HG03159 (cell line): Measurements from ENCODE around the gene CCDC12.

Source experiments
- ATAC-seq: cut with Tn5 transposase; IDR thresholded peaks from one replicate; pipeline ENCODE4 v1.9.1; 2021; ENCODE audit warnings: mild to moderate bottlenecking, moderate library complexity; ENCODE audit not compliant: unreplicated experiment

Gene CCDC12

DNA sequence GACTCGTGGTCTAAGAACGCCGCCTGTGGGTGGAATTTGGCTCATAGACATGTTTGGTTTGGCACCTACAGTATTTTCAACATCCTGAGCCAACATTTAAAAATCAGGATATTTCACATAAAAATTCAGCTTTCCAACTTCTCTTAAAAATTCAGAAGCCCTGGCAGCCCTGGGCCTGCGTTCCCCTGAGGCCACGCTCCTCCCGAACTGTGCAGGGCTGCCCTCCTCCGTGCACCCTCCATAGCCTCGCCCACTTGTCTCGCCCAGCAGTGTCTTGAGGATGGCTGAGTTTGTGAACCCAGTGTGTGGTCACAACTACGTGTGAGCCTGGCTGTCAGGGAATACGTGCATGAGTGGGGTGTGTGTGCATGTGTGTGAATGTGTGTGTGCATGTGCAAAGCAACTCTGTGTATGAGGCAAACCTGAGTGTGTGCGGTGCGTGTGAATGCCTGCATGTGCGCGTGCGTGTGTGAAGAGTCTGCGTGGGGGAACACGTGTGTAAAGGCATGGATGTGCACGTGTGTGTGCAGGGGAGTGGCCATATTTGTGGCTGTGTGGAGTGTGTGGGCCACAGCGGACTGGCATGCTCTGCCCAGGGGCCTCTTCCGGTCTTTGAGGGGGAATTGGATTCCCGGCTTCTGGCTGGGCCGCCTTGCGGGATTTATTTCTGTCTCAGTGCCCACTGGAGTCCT, 68.1 kb downstream of the CCDC12 start:
- ATAC-seq = no peak

DNA sequence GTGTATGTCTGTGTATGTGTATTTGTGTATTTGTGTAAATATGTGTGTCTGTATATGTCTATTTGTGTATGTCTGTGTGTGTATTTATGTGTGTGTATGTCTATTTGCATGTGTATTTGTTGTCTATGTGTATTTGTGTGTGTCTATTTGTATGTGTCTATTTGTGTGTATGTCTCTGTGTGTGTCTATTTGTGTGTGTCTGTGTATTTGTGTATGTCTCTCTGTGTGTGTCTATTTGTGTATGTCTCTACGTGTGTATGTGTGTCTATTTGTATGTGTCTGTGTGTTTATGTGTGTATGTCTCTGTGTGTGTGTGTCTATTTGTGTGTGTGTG, 68.6 kb downstream of the CCDC12 start:
- no peak for ATAC-seq

GRCh38 chr3:46907271-46907670, 69.3 kb downstream of the CCDC12 start:
- no peak for ATAC-seq

DNA sequence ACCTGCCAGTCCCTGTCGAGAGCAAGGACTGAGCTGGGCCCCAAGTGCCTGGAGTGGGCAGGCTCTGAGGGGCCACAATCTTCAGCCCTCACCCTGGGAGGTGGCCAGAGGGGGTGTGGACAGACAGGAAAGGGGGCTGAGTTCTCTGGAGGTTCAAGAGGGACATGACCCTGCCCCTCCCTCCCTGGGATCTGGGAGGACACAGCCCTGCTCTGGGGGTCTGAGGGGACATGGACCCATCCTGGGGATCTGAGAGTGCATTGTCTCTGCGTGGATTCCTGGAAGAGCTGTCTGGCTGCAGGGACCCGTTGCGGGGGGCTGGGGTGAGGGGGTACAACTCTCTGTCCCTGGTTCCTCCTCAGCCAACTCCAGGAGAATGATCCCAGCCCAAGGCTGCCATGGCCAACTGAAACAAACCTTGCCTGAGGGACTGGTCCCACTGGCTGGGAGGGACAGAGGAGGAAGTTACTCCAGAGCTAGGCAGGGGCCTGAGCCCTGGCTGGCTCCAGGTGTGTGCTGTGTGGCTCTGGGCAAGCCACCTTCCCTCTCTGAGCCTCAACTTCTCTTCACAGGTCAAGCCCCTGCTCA, 70.0 kb downstream of the CCDC12 start:
- no peak for ATAC-seq

DNA sequence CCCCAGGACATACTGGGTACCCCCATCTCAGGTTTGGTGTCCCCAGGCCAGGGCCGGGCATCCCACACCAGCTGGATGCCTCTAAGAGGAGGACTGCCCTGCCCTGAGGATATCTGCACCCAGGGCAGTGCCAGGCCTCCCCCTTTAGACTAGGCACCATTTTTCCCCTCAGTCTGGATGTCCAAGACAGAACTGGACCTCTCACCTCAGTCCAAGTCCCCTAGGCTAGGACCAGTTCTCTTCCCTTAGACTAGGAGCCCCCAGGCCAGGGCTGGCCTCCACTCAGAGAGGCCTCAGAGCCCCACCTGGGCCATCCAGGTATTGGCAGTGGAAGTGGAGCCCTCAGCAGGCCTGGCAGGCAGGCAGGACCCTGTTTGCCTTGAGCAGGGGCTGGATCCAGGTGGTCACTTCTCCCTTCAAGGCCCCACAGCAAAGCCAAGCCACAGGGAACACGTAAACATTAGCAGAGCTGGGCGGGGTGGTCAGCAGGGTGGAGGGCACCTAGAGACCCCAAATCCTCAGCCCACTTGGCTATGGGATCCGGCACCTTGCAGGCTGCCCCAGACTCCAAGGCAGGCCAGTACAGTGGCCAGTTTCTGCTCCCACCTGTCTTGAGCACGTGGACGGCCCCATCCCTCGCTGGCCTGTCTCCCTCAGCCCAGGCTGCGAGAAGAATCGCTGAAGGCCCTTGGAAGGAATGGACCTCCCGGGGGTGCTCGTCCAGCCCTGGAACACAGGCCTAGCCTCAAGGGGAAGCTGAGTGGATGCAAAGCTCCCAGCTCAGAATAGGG, 70.7 kb downstream of the CCDC12 start:
- ATAC-seq = no peak

GRCh38 chr3:46905213-46905560, 71.4 kb downstream of the CCDC12 start:
- ATAC-seq = no peak

DNA sequence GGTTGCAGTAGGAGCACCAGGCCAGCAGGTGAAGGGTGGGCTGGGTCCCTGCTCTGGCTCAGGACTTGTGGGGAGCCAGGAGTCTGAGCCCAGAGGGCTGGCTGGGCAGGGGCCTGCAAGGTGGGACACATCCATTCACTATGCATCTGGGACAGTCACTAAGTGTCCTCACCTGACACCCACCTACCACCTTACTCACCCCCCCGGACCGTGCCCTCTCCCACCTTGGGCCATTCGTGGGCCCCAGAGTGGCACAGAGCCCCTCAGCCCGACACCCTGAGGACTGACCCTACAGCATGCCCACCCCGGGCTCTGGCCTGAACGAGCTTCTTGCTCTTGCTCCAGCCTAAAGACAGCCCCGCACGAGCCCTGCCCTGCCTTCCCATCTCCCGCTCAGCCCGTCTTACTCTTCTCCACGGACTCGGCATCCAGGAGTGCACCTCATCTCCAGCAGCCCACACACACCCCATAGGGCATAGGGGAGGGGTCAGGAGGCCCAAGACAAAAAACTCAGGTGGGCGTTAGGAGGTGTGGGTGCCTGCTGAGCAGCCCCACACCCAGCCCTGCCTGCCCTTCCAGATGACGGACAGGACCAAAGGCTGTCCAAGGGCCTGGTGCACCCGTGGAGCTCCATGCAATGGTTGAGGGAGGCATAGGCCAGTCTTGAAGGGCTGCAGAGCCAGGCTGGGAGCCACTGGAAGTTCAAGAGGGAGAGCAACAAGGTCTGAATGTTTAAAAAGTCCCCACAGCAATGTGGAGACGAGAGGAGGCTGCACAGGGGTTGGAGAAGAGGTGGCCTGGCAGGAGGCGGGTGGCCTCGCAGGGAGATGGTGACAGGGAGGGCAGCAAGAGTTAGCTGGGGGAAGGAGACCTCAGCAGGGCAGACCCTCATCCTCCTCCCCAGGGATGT, 72.0 kb downstream of the CCDC12 start:
- no peak for ATAC-seq

DNA sequence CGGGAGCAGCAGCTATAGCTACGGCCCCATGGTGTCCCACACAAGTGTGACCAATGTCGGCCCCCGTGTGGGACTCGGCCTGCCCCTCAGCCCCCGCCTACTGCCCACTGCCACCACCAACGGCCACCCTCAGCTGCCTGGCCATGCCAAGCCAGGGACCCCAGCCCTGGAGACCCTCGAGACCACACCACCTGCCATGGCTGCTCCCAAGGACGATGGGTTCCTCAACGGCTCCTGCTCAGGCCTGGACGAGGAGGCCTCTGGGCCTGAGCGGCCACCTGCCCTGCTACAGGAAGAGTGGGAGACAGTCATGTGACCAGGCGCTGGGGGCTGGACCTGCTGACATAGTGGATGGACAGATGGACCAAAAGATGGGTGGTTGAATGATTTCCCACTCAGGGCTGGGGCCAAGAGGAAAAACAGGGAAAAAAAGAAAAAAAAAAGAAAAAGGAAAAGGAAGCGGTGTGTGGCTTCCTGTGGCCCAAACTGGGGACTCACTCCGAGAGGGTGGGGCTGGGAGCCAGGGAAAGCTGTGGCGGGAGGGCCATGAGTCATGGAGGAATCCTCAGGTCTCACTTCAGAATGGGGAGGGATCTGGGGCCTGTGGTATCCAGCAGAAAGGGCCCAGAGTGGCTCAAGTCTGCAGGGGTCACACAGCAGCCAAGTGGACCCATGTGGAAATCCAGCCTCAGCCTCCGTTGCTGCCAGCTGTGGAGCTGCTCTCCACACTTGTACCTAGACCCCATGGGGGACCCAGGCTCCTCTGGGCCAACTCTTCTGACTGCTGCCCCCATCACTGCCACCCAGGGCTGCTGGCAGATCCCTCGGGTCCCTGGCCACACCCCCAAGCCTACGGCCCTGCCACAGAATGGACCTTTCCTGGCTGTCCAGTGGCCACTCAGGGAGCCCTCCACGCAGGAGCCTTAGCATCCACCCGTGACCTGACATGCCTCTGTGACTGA, 72.9 kb downstream of the CCDC12 start:
- ATAC-seq = no peak

DNA sequence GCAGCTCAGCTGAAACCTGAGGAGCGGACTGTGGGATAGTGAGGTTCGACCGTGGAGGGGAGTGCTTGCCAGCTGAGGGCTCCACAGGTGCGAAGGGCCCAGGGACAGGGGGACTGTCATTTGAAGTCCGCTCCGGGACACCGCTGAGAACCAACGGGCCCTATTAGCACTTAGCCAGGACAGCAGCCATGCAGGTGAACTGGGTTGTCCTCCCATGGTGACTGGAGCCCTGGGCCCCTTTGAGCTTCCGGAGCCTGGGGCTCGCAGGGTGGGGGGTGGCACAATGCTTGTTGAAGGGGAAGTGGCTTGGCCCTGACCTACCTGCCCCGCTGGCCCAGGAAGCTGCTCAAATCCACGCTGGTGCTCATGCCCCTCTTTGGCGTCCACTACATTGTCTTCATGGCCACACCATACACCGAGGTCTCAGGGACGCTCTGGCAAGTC, 74.3 kb downstream of the CCDC12 start:
- ATAC-seq = no peak

DNA sequence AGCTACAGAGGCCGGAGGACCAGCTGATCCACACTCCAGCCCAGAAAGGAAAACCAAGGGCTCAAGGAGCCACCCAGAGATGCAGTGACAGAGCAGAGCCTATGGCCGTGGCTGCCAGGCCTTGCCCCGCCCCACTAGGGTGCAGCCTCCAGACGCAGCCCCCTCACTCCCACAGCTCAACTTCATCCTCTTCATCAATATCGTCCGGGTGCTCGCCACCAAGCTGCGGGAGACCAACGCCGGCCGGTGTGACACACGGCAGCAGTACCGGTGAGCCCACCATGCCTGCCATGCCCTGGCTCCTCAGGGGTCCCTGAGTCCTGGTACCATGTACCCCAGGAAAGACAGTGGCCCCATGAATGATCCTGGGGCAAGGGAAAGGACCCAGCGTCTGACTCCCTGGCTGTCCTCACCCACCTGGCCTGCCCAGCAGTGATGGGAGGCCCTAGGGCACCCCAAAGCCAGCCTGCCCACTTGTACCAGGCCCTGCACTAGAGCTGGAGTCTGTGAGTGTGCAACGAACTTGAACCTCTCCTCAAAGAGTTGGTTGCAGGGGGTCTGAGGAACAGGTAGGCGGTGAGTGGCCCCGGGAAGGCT, 74.9 kb downstream of the CCDC12 start:
- no peak for ATAC-seq

DNA sequence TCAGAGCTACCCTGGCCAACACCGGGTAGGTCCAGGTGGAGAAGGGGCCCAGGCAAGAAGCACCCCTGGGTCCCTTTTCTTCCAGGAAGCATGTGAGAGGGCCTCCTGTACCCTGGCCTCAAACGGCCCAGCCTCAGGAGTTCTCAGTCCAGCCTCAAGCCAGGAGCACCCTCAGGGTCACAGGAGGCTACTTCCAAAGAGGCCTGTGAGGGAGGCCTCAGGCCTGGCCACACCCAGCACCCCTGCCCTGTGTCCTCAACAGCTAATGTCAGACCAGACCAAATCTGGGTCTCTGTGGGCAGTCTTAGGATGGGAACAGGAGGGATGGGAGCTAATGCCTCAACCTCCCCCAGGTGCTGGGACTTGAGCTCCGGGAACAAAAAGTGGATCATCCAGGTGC, 75.5 kb downstream of the CCDC12 start:
- ATAC-seq = no peak

GRCh38 chr3:46900356-46900755, 76.2 kb downstream of the CCDC12 start:
- no peak for ATAC-seq

DNA sequence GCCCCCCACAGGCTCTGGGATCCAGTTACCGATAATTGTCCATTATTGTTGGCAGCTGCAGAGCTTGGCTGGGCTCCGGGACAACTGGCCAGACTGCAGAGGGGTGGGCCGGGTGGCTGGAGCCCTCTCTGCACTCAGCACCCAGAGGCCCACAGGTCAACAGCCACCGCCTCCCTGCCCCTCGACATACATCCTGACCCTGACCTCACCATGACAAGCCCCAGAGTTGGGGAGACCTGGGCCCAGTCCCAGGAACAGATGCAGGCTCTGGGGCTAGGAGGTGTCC, 76.6 kb downstream of the CCDC12 start:
- ATAC-seq = no peak

DNA sequence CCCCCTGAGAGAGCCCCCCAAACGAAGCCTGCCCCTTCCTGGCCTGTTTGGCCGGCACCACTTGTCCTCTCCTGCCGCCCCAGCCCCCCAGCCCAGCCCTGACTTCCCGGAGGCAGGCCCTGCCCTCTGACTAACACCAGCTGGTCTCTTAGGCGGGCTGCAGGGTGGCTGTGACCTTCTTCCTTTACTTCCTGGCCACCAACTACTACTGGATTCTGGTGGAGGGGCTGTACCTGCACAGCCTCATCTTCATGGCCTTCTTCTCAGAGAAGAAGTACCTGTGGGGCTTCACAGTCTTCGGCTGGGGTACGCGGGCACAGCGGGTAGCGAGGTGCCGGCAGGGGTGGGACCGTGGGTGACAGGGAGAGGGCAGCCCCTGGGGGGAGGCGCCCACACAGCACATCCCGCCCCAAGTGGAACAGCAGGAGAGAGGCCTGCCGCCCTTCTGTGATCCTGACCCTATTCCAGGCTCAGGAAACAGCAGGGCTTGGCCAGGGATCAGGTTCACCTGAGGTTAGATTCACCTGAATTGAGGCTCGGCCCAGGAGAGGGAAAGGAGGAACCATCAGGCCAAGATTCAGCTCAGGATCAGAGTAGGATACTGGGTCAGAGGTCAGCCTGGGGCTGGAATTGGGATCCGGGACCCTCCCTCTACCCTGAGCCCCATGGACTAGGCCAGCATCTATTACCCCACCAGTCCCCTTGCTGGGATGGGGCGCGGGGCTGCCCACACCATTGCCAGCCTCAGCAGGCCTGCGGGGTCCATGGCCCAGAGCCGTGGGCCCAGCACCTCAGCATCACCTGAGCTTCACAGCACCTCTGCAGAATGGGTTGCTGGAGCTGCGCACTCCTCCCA, 77.2 kb downstream of the CCDC12 start:
- no peak for ATAC-seq

DNA sequence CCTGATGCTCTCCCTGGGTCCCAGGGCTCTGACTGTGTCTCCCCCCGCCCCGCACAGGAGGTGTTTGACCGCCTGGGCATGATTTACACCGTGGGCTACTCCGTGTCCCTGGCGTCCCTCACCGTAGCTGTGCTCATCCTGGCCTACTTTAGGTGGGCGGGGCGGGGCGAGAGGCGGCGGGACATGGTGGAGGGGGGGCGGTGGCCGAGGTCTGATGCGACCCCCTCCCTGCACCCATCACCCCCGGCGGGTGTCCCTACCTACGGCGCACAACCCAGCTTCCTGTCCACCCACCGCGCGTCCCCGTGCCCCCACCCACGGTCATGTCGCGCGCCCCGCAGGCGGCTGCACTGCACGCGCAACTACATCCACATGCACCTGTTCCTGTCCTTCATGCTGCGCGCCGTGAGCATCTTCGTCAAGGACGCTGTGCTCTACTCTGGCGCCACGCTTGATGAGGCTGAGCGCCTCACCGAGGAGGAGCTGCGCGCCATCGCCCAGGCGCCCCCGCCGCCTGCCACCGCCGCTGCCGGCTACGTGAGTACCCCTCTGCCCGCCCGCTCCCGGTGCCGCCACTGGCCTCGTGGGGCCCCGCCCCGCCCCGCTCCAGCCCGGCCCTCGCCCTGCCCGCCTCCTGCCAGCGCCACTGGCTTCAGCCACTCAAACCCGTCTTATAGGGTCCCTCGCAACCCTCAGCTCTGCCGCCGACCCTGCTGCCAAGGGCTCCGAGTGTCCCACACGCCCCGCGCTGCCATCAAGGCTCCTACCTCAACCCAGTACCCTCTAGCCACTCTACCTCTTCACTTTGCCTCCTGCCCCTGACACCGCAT, 78.0 kb downstream of the CCDC12 start:
- ATAC-seq = no peak

GRCh38 chr3:46897829-46898320, 78.7 kb downstream of the CCDC12 start:
- ATAC-seq = no peak

DNA sequence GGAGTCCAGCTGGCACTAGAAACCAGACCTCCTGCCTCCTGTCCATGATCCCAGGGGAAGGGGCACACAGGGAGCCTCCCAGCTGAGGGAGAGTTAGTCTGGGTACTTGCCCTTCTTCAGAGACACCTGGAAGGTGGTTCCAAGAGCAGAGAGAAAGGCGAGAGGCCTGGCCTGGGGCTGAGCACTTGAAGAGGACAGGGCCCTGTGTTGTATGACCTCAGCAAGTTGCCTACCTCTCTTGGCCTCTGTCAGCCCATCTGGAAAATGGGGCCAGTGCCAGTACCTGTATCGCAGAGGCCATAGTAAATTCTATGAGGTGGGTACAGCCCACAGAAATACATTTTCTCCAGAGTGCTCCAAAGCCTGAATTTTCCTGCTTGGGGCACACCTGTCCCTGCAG, 79.5 kb downstream of the CCDC12 start:
- ATAC-seq = no peak

DNA sequence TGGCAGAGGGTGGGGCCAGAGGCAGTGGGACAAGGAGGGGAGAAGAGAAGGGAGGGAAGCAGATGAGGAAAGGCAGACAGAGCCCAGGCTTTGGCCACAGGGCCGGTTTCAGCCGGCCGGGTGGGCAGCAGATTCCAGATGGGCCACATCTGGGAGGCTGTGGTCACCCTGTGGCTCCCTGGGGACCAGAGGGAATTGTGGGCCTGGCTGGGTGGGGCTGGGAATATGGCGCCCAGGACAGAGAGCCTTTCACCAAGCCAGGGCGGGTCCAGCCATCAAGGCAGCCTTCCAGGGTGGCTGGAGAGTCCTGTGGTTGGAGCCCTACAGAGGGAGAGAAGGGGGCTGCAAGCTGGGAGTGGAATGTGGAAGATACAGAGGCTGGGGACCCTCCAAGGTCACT, 80.2 kb downstream of the CCDC12 start:
- no peak for ATAC-seq
